ENCODE results near the gene C12orf57.

- no peak for TF ChIP-seq CTCF (conservative IDR thresholded peaks at IDR 0.05)
- TF ChIP-seq ZFX (IDR thresholded peaks at IDR 0.05) = peak; percentile 23; the same call in 1 of the 2 replicates
Measured at GRCh38 chr12:6928022-6928702, 15.7 kb upstream of the C12orf57 start.
